HG03064 (cell line): ENCODE measurements around the gene SIRT5.

Experiments used
- ATAC-seq: cut with Tn5 transposase; IDR thresholded peaks from one replicate; pipeline ENCODE4 v1.9.1; 2021; ENCODE audit warnings: low read depth; ENCODE audit not compliant: unreplicated experiment

The SIRT5 gene

DNA sequence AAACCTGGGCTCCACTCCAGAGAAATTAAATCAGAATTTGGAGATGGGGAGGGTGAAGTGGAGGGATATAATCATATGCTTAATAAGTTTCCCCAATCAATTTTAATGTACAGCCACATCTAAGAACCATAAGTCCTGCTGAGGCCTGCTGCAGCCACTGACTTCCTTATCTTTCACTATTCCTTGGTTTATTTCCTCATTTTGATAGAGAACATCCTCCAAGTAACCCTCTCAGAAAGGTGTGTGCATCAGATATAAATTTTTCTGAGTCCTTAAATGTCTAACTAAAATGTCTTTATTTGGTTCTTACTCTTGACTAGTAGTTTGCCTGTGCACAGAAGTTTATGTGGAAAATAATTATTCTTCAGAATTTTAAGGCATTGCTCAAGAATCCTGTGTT, 23.7 kb upstream of the SIRT5 start:
- no peak for ATAC-seq

DNA sequence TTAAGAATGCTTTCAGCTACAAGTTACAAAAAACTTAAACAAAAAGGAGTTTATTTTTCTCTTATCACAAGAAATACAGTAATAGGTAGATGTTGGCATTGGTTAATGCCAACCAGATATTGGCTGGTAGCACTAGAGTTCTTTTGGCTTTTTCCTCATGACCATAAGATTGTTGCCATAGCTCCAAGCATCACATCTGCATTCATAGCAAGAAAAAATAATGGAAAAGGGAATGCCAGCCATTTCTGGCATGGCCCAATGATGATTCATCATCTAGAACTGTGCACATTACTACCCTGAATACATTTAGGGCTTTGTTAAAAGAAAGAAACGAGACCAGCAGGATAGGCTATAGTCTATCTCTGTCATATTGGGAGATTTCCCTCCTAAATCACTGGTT, 20.8 kb upstream of the SIRT5 start:
- ATAC-seq = no peak

DNA sequence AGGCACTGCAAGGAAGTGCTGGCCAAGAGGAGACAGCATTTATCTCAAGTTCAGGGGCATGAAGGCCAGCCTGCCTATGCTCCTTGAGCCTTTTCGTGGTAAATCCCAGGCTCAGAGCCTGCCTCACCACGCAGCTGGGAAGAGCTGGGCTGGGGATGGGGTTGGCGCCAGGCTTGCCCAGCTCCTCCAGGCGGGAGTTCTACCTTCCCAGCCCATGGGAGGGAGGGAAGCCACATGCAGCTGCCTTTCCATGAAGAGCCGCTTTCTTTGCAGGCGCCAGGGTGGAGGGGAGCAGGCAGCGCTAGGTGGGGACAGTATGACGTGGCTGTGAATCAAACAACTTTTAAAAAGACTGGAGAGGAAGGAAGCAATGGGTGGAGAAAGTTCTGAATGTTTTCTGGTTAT, 19.5 kb upstream of the SIRT5 start:
- no peak for ATAC-seq

DNA sequence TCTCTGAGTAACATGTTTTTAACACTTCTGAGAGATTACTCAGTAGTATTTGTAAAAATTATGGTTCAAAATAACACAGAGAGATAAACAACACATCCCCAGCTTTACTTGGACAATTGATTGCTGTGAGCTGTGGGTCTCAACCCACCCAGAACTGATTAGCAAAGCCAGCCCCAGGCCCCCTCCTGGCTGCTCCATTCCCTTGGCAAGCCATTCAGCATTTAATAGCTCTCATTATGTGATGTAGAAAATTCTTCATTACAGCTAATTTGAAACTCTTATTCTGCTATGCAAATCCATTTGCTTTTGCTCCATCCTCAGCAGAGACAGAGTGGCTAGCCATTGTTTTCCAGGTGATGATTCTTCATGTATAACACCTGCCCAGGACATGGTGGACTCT, 16.6 kb upstream of the SIRT5 start:
- no peak for ATAC-seq

DNA sequence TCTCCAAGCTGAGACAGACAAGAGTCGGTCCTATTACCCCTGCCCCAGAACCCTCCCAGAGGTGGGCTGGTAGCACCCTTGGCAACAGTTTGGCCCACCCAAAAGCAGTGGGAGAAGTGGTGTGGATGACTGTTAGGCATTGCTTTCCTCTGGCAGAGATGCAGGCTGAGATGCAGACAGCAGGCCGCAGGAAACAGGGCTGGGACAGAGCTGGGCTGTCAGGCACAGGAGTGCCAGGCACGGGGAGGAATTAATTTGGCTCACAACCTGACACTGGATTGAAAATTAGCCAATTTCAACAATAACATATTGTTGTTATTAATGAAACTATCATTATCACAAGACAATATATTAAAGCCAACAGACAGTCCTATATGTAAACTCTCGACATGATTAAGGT, 15.7 kb upstream of the SIRT5 start:
- no peak for ATAC-seq

DNA sequence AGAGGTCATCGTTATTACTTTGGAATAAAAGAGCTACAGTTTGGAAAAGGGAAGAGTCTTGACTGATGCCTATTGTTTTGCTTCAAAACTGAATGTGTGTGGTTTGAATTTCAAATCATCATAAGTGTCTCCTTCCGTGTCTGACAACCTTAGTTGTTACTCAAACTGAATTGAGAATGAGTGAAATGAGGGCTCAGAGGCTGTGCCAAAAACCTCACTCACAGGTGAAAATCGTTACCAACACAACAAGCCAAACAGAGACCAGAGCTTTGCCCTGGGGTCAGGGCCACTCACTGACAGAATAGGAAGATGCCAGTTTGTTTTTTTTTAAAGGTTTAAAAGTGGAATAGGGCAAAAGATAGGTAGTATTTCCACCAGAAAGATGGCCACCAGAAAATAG, 15.2 kb upstream of the SIRT5 start:
- ATAC-seq = no peak

DNA sequence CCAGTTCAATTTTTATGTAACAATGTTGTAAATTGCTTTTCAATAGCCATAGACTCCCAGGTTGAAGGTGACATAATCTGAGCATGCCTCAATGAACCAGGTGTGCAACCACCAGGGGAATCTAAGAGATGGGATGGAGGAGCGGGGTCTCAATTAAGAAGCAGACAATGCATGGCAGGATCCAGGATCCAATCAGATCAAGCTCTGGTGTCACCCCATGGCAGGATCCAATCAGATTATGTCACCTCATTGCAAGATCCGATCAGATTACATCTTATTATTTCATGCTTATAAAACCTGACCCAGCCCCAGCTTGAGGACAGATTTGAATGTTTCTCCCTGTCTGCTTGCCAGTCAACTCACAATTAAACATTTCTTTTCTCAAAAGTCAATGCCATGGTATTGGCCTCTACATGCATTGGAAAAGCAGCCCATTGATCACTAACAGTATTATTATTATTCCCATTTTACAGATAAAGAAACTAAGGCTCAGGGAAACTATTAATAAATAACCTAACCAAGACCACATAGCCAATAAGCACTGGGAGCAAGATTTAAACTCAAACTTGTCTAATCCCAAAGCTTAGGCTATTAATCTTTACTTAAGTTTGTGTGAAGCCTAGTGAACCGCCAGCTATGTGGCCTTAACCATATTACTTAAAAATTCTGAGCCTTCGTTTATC, 14.3 kb upstream of the SIRT5 start:
- ATAC-seq = no peak

DNA sequence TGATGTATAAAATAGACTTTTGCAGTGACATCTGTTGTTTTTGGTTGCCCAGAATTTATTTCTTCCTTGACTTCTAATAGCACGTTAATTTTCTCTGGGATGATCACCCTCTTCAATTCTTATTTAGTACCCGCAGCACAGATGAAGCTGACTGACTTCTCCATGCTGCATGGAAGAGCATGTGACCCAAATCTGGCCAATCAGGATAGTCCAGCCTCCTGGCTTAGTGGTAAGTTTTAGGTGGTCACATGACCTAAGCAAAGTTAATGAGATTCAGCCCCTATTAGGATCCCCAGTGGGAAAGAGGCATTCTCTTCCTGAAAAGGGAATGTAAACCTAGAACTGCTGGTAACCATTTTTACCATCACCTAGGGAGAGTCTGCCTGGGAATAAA, 13.8 kb upstream of the SIRT5 start:
- ATAC-seq = no peak

DNA sequence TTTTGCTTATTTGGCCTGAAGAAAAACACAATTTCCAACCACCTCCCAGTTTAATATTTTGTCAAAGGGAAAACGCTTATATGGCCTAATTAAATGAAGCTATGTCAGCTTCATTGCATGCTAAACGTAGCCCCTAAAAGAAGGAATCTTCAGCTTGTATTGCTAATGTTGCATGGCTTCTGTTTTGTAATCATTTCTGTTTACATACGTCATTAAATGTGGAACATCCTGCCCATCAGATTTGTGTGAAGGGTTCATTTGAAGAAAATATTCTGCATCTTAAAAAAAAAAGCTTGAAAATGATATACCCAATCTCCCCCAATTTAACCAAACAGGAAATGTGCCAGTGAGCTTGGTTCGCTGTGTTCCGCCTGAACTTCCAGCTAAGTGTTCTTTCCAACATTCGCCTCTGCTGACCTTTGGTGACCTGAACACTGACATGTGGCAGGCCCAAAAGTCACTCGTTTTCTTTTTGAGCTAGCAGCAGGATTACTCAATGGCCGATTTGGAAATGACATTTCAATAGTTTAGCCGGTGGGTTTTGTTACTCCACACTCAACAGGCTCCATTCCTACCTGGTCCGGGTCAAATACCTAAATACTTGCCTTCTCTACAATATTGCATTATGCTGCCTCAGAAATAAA, 12.7 kb upstream of the SIRT5 start:
- ATAC-seq = no peak

DNA sequence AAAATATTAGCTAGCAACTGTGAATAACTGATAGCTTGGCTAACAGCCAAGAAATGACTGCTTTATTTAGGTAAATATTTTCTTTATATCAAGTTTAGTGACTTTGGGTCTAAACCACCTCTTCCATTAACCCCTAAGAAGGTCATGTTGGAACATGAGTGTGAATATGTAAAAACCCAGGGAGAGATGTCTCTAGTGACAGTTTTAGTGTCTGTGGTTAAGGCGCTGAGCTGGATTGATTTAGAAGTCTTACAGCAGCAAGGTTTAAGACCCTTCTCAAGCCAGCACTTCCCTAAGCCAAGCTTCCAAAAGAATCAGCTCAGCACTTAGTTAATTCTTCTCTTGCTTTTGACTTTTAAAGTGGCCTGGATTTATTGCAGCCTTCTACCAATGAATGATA, 11.4 kb upstream of the SIRT5 start:
- no peak for ATAC-seq

DNA sequence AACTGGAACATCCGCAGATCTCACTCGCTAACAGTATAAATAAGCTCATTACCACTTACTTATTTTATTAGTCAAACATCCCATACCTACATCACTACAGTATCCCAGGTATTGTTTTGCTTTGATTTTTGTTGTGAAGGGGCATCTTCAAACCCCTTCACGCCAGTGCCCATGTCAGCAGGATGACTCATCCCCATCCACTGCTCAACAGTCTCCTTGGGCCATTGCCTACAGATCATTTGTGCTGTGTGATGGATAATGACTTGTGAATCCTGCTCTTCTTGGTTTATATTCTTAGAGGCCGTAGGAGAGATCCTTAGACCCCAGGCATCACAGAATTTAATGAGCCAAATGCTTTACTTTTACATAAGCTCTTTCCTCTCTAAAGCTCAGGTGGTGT, 8.5 kb upstream of the SIRT5 start:
- no peak for ATAC-seq

DNA sequence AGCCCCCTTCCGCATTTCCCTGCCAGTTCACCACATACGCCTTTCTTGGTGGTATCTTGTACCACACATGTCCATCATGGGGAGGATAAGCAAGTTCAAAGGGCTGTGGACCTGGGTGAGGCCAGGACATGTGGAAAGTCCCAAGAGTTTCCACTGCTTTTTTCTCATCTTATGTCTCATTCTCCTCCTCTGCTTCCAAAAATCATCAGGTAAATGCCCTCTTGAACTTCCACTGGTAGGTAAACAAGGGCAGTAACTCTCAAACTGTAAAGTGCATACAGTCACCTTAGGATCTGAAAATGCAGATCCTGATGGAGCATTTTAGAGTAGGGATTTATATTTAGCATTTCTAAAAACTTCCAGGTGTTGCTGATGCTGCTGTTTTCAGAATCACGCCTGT, 7.9 kb upstream of the SIRT5 start:
- ATAC-seq = no peak

DNA sequence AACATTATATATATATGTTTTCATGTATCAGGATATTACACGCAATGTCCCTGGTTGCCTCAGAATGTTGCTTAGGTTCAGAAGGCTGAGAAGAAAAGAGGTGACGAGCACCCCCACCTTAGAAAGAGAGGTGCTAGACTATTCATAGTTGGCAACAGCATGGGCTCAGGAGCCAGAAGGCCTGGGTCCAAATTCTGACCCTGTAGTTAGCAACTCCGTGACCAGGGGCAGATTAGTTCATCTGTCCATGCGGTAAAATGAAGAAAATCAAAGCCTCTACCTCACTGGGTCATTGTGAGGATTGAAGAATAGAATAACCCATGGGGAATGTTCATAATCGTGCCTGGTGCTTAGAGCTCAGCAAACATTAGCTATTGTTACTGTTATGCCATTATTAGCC, 5.4 kb upstream of the SIRT5 start:
- no peak for ATAC-seq

DNA sequence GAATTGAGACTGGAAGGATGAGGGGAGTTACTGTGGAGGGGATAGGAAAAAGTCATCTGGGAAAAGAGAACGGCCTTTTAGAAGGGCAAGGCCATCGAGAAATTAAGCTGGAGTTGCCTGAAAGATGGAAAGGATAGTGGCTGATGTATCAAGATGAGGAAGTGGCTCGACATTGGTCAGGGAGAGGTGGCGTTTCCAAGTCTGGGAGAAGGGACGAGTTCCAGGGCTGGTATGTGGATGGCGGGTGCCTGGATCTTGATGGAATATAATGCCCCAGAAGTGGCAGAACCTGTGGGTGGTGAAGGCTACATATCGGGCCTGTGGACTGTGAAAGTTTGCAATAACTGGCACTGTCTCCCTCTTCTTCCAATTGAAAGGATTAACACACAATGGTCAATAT, 2.2 kb upstream of the SIRT5 start:
- no peak for ATAC-seq

DNA sequence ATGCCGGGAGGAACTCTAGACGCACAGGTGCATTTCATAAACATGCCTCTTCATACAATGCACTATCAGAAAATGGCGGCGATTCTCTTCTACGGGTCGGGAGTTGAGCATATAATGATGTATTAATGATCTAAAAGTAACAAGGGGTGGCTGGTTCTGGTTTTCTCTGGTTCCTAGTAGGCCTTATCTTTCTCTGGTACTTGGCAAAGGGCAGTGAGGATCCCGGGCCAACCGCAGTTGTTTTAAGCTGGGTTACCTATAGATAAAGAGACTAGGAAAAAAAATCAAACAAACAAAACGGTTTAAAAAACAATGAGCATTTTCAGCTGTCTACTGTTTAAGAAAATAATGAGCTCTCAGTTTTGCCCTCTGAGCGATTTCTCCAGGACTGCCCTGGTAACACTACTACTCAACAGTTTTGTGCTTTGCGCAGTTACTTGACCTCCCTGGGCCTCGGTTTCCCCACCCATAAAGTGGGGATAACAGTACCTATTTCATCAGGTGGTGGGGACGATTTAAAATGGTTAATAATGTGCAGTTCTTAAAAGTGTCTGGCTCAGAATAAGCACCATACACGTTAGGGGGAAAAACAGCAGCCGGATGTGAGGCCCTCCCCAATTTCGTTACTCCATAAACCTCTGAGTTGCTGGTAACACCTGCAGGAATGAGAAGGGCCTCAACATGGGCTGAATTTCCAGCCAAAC, 1.3 kb upstream of the SIRT5 start:
- ATAC-seq = no peak

DNA sequence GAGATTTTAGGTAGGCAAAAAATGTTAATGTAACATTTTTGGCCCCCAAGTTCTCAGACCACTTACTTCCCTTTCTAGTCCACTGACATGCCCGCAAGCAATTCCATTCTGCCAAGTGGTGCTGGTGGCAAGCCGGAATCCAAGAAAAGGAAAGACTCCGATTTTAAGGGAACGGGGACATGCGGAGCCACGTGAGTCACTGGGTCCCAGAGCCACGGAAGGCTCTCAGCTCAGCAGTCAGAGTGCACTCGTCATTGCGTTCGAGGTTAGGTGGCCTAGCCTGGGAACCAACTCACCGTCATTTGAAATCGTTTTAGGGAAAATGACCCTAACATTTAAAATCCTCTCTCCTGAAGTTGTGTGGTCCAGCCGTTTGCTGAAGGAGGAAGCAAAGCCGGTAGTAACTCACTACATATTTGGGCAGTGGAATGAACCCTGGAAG, 711 bp upstream of the SIRT5 start:
- no peak for ATAC-seq

DNA sequence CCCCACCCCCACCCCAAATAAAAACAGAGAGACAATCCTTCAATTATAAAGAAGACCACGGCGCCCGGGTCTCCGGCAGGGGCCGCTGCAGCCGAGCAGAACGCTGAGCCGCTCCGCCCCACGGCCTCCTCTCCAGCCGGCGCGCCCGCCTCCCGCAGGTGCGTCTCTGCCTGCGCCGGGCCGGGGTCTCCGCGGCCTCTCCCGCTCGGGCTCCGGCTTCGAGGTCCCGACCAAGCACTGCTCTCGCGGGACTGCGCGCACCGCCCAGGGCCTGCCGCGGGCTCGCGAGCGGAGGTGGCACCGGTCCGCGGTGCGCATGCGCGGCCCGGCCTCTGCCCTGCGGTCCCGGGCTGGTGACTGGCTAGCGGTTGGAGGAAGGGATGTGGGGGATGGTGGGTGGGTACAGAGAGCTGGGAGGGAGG, 241 bp upstream of the SIRT5 start:
- ATAC-seq = peak; percentile 80

DNA sequence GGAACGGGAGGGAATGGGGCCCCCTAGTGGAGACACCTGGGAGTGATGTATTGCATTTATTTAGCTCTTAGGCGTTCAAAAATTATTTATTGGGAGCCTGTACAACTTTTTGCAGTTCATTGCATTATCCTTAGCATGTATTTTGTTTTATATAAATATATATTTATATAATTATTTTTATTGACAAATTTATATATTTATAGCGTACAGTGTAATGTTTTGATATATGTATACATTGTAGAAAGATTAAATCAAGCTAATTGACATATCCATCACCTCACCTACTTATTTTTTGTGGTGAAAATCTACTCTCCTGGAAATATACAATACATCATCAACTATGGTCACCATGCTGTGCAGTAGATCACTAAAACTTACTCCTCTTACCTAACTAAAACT, 975 bp downstream of the SIRT5 start:
- ATAC-seq = no peak

DNA sequence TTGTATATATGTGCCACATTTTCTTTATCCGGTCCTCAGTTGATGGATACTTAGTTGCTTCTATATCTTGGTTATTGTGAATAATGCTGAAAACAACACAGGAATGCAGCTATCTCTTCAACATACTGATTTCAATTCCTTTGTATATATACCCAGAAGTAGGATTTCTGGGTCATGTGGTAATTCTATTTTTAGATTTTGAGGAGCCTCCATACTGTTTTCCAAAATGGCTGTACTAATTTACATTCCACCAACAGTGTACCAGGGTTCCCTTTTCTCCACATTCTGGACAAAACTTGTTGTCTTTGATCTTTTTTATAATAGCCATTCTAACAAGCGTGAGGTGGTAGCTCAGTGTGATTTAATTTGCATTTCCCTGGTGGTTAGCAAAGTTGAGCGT, 1.6 kb downstream of the SIRT5 start:
- ATAC-seq = no peak

DNA sequence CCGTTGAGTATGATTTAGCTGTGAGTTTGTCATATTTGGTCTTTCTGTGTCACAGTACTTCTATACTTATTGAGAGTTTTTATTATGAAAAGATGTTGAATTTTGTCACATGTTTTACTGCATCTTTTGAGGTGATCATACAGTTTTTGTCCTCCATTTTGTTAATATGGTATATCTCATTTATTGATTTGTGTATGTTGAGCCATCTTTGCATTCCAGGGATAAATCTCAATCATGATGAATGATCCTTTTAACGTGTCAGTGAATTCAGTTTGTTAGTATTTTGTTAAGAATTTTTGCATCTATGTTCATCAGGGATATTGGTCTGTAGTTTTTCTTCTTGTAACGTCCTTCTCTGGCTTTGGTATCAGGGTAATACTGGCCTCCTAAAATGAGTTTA, 3.5 kb downstream of the SIRT5 start:
- no peak for ATAC-seq

DNA sequence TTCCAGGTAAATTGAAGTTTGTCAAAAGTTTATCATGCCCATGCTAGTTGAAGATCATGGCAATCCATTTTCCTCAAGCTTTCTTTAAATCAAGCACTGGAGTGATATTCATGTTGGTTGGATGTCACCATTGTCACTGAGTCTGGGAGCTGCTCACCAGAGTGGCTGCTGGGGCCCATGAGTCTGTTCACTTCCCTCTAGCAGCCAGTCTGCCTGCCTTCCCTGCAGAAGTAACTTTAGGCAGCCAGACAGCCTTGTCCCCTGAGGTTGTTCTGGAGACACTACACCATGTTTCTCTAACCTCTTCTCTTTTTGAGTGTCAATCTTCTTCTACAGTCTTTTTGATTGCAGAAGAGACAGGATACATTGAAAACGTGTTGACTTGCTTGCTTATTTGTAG, 5.5 kb downstream of the SIRT5 start:
- ATAC-seq = no peak

DNA sequence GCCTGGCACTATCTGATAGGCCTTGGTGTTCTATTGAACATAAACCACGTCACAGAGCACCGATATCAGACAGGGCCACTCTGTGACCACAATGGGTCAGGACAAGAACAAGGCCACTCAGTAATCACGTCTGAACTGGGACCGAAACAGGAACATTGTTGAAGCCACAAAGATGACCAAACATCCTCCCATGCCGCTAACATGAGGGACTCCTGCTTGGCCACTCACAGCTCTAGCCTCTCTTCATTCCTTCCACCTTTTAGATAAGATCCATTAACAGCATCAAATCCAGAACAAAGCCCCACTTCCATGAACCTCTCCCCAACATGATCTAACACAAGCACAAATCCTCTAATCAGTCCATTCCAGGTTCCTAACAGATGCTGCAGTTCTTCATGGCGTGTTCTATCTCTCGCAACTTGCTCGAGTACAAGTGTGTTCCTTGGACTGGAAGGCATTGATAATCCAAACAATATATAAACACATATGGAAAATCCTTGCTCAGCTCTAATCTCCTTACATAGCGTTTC, 7.4 kb downstream of the SIRT5 start:
- ATAC-seq = no peak
